ENCODE measurements around the gene MED13L.

DNA sequence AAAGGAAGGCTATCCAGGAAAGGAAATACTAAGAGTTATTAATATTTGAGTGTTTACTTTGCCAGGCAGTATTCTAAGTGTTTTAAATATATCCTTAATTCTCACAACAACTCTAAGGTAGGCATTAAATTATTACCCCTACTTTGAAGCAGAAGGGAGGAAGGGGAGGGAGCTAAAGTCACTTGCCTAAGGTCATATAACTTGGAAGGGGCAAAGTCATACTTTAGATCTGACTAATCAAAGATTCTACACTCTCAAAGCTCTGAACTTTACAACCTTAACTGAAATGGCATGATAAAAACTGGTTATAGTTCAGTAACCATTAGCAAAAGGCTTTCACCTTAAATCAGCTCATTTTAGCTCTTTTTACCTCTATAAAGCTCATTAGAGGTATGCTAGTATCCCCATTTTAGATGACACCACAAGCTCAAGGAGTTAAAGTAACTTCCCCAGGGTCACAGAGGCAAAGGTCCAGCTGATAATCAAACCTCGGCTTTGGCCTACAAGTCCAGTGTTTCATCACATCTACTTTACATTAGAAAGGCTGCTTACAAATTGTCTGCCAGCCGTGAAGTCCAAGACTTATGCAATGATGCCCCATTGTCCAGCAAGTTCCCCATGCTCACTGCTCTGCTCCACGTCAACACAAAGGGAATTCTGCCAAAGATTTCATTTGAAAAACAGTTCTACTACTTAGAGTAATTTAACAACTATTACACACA lies 223.9 kb downstream of the MED13L start:
- TF ChIP-seq CTCF (IDR thresholded peaks at IDR 0.05; ENCODE audit: extremely low read depth in 1 of 2, insufficient read depth in 1 of 2, low read depth in 1 of 2, low read length in 2 of 2) (no peak), JUN (IDR thresholded peaks at IDR 0.05; ENCODE audit: borderline replicate concordance, insufficient read depth, insufficient read length, low read depth) (no peak), POLR2A (IDR thresholded peaks at IDR 0.05; ENCODE audit: low read depth, low read length) (no peak), EZH2 (IDR thresholded peaks at IDR 0.05; ENCODE audit: borderline replicate concordance, low read depth, low read length, severe bottlenecking) (no peak)
- TF ChIP-seq, protein P1, sequence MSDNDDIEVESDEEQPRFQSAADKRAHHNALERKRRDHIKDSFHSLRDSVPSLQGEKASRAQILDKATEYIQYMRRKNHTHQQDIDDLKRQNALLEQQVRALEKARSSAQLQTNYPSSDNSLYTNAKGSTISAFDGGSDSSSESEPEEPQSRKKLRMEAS (IDR thresholded peaks at IDR 0.05; ENCODE audit: insufficient read depth, insufficient read length) = no peak
